Measurements from ENCODE around the gene SEZ6.
A peak's percentile ranks its signal among the peaks of the same experiment; 100 is the strongest.

SEZ6 gene

GRCh38 chr17:29003289-29003688 is 2.5 kb downstream of the SEZ6 start:
- no peak for FAIRE-seq
- DNase-seq (ENCODE audit: low spot score), result no peak

- FAIRE-seq (no peak), DNase-seq (ENCODE audit: low spot score) (no peak)
Observed at GRCh38 chr17:29002811-29003210, 3.0 kb downstream of the SEZ6 start.

- no peak for FAIRE-seq
- DNase-seq (ENCODE audit: low spot score), result no peak
Observed at GRCh38 chr17:29000973-29001372, 4.9 kb downstream of the SEZ6 start.

GRCh38 chr17:28999206-28999605 is 6.6 kb downstream of the SEZ6 start:
- no peak for FAIRE-seq
- no peak for DNase-seq (ENCODE audit: low spot score)

GRCh38 chr17:28997806-28998205 is 8.0 kb downstream of the SEZ6 start:
- no peak for FAIRE-seq
- DNase-seq (ENCODE audit: low spot score), result no peak

GRCh38 chr17:28996554-28997096 is 9.2 kb downstream of the SEZ6 start:
- FAIRE-seq, result no peak
- DNase-seq (ENCODE audit: low spot score), result no peak

GRCh38 chr17:28993645-28994426 is 12.0 kb downstream of the SEZ6 start:
- FAIRE-seq, result no peak
- no peak for DNase-seq (ENCODE audit: low spot score)

- FAIRE-seq, result no peak
- DNase-seq (ENCODE audit: low spot score), result peak; percentile 31
Observed at GRCh38 chr17:28992625-28993600, 12.9 kb downstream of the SEZ6 start.

- peak; percentile 53 for FAIRE-seq
- no peak for DNase-seq (ENCODE audit: low spot score)
Observed at GRCh38 chr17:28992185-28992584, 13.6 kb downstream of the SEZ6 start.

- DNase-seq (ENCODE audit: low spot score) (no peak), FAIRE-seq (peak; percentile 9)
Observed at GRCh38 chr17:28991779-28992178, 14.1 kb downstream of the SEZ6 start.

- FAIRE-seq (no peak), DNase-seq (ENCODE audit: low spot score) (no peak)
Observed at GRCh38 chr17:28989028-28989427, 16.8 kb downstream of the SEZ6 start.

- DNase-seq (ENCODE audit: low spot score) (no peak), FAIRE-seq (no peak)
Observed at GRCh38 chr17:28988475-28988874, 17.4 kb downstream of the SEZ6 start.

- DNase-seq (ENCODE audit: low spot score) (no peak), FAIRE-seq (no peak)
Observed at GRCh38 chr17:28986714-28987655, 18.8 kb downstream of the SEZ6 start.

GRCh38 chr17:28985950-28986713 is 19.7 kb downstream of the SEZ6 start:
- FAIRE-seq (no peak), DNase-seq (ENCODE audit: low spot score) (no peak)

- DNase-seq (ENCODE audit: low spot score) (no peak), FAIRE-seq (no peak)
Observed at GRCh38 chr17:28983286-28984230, 22.3 kb downstream of the SEZ6 start.

- FAIRE-seq, result no peak
- DNase-seq (ENCODE audit: low spot score), result no peak
Observed at GRCh38 chr17:28982131-28982793, 23.6 kb downstream of the SEZ6 start.

- no peak for FAIRE-seq
- DNase-seq (ENCODE audit: low spot score), result no peak
Observed at GRCh38 chr17:28978356-28978964, 27.4 kb downstream of the SEZ6 start.
